ENCODE results near the gene SCO2. TPM values are rescaled to one million over a fixed set of nuclear protein-coding genes. Genes with fewer than 3 reads are reported as not detected.

Gene SCO2
- 1 to 10 TPM in 8 of 10 donors, not detected in 2; 1.3 to 5.0 (median 3.2) TPM for polyA plus RNA-seq (ENCODE audit: insufficient read length in 10 of 10)
- long read RNA-seq, donor 1, result 0 reads
- long read RNA-seq, donor 2, partial matches to known transcripts, result 0 of 1 reads
- long read RNA-seq, donor 2, other reads (novel, unspliced or antisense), result 0 of 1 reads
- long read RNA-seq, donor 3, result 0 reads
- long read RNA-seq, donor 4, result 0 reads
- long read RNA-seq, donor 5, partial matches to known transcripts, result 0 of 3 reads
- long read RNA-seq, donor 5, other reads (novel, unspliced or antisense), result 0 of 3 reads
- long read RNA-seq, donor 6, result 0 reads
- long read RNA-seq, donor 7, result 0 reads
- long read RNA-seq, donor 8, partial matches to known transcripts, result 0 of 1 reads
- long read RNA-seq, donor 8, other reads (novel, unspliced or antisense), result 0 of 1 reads
- long read RNA-seq, donor 9, result 0 reads

DNA sequence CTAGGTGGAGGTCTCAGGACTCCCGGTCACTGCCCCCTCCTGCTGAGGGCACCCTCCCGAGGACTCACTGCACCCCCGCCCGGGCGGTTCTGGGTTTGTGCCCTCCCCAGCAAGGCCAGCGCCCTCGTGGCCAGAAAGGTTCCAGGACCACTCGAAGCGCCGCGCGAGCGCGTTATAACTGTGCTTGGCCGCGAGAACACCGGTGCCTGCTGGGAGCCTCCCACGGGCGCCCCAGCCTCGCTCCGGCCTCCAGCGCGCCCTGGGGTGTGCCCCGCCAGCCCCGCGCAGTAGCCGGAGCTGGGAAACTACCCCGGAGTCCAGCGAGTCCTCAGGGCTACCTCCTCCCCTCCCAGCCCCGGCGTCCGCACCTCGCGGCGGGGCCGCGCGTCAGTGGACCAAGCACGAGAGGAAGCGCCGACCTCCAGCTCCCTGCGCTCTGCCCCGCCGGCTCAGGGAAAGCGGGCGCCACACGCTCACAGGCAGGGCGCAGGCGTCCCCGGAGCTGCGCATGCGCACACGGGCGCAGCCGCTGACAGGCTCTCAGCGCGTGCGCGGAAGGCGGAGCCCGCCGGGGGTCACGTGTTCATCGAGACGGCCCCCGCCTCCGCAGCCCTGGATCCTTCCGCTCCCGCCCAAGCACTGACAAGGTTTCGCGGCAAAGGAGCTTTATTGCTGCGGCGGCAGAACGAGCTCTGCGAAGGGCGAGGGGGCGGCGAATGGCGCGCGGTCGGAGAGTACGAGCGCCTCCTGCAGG is at the start of gene SCO2:
SCO2 (minus strand) TSS at position 495 of the 754 bp plus-strand sequence. CDS start 1,187 bp downstream, outside the sequence.
- peak; percentile 98 to 99 (median 98) for DNase-seq

GRCh38 chr22:50574383-50574755 is 49.0 kb upstream of the SCO2 start:
- no peak for DNase-seq

DNA sequence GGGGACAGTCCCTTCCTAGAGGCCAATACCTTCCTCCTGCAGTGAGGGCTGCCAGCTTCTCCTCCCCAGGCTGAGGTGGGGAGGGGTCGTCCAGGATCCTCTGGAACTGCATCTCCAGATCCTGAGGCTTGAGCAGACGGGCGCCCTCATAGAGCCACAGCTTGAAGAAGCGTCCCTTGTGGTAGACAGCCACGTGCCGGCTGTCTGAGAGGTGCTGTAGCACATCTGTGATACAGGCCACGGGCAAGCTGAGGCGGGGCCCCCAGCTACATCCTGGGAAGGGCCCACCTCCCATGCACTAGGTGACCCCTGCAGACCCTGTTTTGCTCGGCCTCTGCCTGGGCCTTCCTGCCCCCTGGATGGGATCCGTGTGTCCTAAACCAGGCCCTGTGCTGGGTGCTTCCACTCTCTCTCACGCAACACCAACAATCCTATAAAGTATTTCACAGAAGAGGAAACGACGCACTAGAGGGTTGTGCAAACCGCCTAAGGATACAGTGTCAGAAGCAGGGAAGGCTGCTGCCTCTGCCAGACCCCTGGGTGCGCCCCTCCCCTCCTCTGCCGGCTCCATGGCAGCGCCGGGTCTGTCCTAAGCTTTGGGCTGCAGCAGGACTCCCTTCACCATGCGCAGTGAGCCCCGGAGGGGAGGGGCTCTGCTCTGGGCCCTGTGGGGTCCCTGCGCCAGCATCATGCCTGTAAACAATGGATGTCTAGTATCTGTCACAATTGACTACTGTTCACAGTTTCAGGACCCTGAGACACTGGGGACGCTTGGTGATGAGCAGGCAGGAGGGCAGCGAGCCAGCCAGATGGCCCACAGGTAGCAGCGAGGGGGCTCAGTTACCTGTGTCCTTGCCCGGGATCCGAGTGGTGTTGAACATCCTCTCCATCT is 48.3 kb upstream of the SCO2 start:
- no peak for DNase-seq

DNA sequence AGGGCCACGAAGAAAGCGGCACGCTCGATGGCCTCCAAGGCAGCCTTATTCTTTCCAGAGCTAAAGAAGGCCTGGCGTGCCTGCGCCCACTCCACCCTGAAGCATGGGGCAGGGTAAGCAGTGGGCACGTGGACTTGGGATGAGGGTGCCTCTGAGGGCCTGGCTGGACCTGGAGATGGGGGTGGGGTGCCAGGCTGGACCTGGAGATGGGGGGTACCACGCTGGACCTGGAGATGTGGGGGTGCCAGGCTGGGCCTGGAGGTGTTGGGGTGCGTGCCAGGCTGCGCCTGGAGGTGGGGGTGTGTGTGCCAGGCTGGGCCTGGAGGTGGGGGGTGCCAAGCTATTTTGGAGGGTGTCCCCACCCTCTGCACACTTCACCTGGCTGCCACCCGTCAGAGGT is 47.6 kb upstream of the SCO2 start:
- DNase-seq, result no peak

- DNase-seq, result no peak
Measured at GRCh38 chr22:50571264-50572175, 46.1 kb upstream of the SCO2 start.

DNA sequence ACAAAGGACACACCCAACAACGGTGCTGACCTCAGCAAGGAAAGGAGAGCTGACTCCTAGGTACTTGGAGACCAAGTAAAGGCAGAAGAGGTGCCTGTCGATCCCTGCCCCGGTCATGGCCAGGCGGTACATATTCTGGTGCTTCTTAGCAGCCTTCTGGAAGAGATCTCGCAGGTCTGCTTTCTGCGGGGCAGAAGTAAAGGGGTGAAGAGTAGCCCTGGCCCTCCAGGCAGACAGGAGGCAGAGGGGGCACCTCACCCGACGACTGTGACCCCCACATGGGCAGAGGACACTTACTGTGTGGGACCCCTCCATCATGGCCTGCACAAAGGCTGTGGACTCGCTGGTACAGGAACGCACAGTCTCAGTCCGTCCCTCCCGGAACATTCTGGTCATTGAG is 45.5 kb upstream of the SCO2 start:
- DNase-seq, result no peak

GRCh38 chr22:50569896-50570535 is 44.6 kb upstream of the SCO2 start:
- no peak for DNase-seq

DNA sequence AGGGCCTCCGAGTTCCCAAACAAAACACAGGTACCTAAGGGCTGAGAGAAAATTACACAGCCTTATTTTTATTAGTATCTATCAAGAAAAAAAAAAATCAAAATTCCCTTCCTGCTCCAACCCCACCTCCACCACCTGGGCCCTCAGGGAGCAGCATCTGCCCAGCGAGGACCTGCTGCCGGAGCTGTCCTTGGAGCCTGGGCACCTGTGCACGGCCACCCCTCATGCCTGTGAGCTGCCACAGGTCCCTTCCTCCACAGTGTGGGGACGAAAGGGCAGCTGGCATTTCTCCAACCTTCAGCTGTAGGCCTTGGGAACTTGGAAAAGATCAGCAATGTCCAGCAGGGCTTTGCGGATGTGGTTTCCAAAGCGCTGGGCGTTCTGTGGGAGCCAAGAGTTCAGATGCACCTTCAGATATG is 43.7 kb upstream of the SCO2 start:
- no peak for DNase-seq

DNA sequence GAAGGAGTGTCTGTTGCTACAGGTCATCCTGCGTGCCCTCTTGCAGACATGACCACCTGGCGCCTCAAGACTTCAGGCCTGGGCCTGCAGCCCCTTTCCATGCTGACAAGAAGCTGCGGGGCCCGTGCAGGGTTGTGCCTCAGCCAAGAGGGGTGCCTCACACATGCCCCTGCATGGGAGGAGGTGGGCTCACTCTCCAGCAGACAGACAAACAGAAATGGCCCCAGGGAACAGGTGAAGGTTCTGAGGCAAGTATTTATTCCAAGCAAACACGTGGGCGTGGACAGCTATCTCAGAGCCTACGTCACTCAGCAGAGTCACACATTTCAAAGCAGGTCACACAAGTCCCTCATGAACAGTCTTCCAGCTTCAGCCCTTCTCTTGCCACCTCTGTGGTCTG is 43.2 kb upstream of the SCO2 start:
- no peak for DNase-seq

GRCh38 chr22:50567721-50568252 is 42.4 kb upstream of the SCO2 start:
- DNase-seq, result no peak

DNA sequence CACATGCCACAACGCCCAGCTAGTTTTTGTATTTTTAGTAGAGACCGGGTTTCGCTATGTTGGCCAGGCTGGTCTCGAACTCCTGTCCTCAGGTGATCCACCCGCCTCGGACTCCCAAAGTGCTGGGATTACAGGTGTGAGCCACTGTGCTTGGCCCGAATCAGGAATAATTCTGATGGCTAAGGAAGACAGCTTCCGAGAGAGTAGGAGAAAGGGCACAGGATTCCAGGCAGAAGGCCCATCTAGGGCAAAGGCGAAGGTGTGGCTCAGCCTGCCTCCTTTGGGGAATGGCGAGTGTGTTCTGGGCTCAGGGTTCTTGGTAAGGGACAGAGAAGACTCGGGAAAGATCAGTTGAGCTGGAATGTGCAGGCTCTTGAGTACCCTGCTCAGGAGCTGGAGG is 38.9 kb upstream of the SCO2 start:
- DNase-seq, result no peak

GRCh38 chr22:50563413-50564160 is 38.2 kb upstream of the SCO2 start:
- DNase-seq, result no peak

DNA sequence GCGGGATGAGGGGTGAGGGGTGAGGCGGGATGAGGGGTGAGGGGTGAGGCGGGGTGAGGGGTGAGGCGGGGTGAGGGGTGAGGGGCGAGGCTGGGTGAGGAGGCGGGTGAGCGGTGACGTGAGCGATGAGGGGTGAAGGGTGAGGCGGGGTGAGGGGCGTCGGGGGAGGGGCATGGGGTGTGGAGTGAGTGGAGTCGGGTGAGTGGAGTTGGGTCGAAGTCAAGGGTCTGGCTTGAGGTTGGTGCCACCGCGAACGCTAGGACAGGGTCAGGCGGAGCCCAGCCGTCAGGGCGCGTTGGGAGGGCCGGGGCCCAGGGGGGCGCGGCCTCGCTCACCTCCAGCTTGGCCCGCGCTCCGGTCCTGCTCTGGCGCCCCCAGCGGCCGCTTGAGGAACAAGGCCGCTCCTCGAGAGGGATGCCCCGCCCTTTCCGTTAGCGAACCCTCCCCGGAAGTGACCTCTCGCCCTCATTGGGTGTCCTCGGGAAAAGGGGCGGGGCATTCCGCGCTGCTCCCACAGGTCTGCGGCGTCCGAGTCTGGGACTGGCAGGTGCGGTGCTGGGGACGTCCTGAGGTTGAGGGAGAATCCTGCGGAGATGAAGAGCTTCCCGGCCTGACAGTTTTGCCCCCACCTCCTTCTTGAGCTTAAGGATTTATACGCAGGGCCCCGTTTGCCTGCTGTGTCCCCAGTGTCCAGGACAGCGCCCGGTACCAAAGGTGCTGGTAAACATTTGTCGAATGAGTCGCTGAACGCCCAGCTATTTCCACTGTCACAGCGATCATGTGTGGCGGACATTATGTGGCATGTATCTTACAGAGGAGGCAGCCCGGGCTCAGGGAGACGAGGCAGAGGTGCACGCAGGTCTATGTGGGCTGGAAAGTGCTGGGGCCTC is 37.4 kb upstream of the SCO2 start, which contains the start of gene SYCE3:
SYCE3 (minus strand) TSS at position 397 of the 890 bp plus-strand sequence. CDS start 6,514 bp downstream, outside the sequence.
- peak; percentile 92 to 95 (median 94) for DNase-seq

DNA sequence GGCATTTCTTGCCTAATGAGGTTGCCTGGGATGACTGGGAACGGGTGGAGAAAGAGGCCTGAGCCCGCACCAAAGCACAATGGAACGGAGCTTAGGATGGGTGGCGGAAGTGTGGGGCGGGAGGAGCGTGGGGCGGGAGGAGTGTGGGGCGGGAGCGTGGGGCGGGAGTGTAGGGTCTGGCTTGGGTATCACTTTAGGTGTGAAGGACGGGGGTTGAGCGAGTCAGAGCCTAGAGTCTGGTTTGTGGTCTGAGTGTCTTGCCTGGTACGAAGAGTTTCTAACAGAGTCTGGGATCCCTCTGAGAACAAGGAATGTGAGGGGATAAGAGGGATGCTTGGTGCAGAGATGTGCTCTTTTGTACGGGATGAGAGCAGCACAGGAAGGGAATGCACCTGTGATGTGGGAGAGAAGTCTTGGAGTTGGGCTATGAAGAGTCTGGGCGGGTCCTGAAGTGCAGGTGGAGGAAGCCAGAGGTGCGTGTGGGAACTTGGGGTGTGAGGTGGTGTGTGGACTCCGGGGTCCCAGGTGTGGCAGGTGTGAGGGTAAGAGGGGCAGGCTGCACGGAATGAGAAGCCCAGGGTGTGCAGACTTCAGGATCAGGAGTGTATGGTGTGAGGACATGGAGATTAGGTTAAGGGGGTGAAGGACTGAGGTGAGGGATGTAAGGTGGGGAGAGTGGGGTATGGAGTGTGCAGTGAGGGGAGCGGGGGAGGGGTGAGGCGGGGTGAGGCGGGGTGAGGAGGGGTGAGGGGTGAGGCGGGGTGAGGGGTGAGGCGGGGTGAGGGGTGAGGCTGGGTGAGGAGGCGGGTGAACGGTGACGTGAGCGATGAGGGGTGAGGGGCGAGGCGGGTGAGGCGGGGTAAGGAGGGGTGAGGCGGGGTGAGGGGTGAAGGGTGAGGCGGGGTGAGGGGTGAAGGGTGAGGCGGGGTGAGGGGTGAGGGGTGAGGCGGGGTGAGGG is 36.3 kb upstream of the SCO2 start:
- DNase-seq, result no peak

GRCh38 chr22:50560034-50560433 is 34.6 kb upstream of the SCO2 start:
- no peak for DNase-seq

- DNase-seq, result no peak
Measured at GRCh38 chr22:50556703-50557102, 31.3 kb upstream of the SCO2 start.

DNA sequence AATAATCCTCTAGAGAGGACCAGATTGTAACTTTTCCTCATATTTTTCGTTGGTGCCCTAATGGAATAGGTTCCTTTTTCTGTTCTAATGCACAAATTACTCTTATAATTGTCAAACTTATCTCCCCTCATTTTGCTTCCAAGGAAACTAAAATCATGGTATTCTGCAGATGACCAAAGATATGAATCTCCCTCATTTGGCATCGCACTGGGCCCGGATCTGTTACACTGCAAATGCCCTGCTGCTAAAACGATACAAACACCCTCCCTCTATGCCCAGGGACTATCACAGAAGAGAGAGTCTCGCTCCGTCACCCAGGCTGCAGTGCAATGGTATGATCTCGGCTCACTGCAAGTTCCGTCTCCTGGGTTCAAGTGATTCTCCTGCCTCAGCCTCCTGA is 27.9 kb upstream of the SCO2 start:
- DNase-seq, result no peak
